Measurements from ENCODE around the gene DGCR8.

Gene DGCR8

GRCh38 chr22:20156042-20156389 lies 76.0 kb downstream of the DGCR8 start:
- Histone ChIP-seq H3K9me3 (ENCODE audit: insufficient read depth, low read depth, low read length) (no peaks in the 10 kb centered on the region), H2BK120ac (ENCODE audit: insufficient read depth, low read length, poor library complexity) (no peak overlapping the region), H3K79me1 (ENCODE audit: low read length) (no peaks in the 10 kb centered on the region), H4K8ac (ENCODE audit: low read depth, low read length) (no peak overlapping the region), H3K4me2 (ENCODE audit: low read length) (no peak overlapping the region), H2AFZ (ENCODE audit: insufficient read depth, low read length, poor library complexity) (no peak overlapping the region), H3K79me2 (ENCODE audit: control insufficient read depth, insufficient read depth, low read length, poor library complexity) (no peaks in the 10 kb centered on the region), H2AK5ac (ENCODE audit: low read length) (no peak overlapping the region), H2BK12ac (ENCODE audit: low read length) (no peak overlapping the region), H4K12ac (ENCODE audit: low read depth, low read length) (no peak overlapping the region), H3K27me3 (ENCODE audit: insufficient read depth, low read length) (no peaks in the 10 kb centered on the region), H3K36me3 (ENCODE audit: control insufficient read depth in 1 of 2, insufficient read depth in 2 of 2, low read length in 2 of 2) (no peaks in the 10 kb centered on the region), H3K14ac (ENCODE audit: low read length) (no peak overlapping the region), H3K18ac (ENCODE audit: low read length) (no peak overlapping the region), H2BK5ac (ENCODE audit: low read depth, low read length, poor library complexity) (no peak overlapping the region), H3K4me3 (ENCODE audit: low read depth, low read length) (no peak overlapping the region), H4K91ac (ENCODE audit: low read depth, low read length) (no peak overlapping the region), H3K4me1 (ENCODE audit: control insufficient read depth in 1 of 2, insufficient read depth in 2 of 2, low read length in 2 of 2) (no peaks in the 10 kb centered on the region), H3K23ac (ENCODE audit: low read length) (no peak overlapping the region), H3K27ac (ENCODE audit: low read depth, low read length) (no peak overlapping the region), H3K9ac (ENCODE audit: low read length) (no peak overlapping the region), H3K4ac (ENCODE audit: low read depth, low read length) (no peak overlapping the region)
- no peak for DNase-seq
- no CpG with 5 or more reads among the region's 7 CpGs for WGBS (ENCODE audit: extremely low coverage, insufficient coverage, insufficient read length)

GRCh38 chr22:20156611-20157429 lies 76.8 kb downstream of the DGCR8 start:
- H4K91ac ChIP-seq (ENCODE audit: low read depth, low read length) = no peak overlapping the region
- H2BK5ac ChIP-seq (ENCODE audit: low read depth, low read length, poor library complexity) = no peak overlapping the region
- H3K9me3 ChIP-seq (ENCODE audit: insufficient read depth, low read depth, low read length) = no peaks in the 10 kb centered on the region
- H4K12ac ChIP-seq (ENCODE audit: low read depth, low read length) = no peak overlapping the region
- H2AK5ac ChIP-seq (ENCODE audit: low read length) = no peak overlapping the region
- WGBS (ENCODE audit: extremely low coverage, insufficient coverage, insufficient read length) = no CpG with 5 or more reads among the region's 17 CpGs
- H2BK120ac ChIP-seq (ENCODE audit: insufficient read depth, low read length, poor library complexity) = no peak overlapping the region
- H4K8ac ChIP-seq (ENCODE audit: low read depth, low read length) = no peak overlapping the region
- no peak overlapping the region for H3K23ac ChIP-seq (ENCODE audit: low read length)
- peak; percentile 54 to 83 for DNase-seq
- H3K79me2 ChIP-seq (ENCODE audit: control insufficient read depth, insufficient read depth, low read length, poor library complexity) = no peaks in the 10 kb centered on the region
- H3K4me3 ChIP-seq (ENCODE audit: low read depth, low read length) = no peak overlapping the region
- H2AFZ ChIP-seq (ENCODE audit: insufficient read depth, low read length, poor library complexity) = no peak overlapping the region
- H3K9ac ChIP-seq (ENCODE audit: low read length) = no peak overlapping the region
- H3K79me1 ChIP-seq (ENCODE audit: low read length) = no peaks in the 10 kb centered on the region
- H3K18ac ChIP-seq (ENCODE audit: low read length) = no peak overlapping the region
- H3K14ac ChIP-seq (ENCODE audit: low read length) = no peak overlapping the region
- no peak overlapping the region for H3K4ac ChIP-seq (ENCODE audit: low read depth, low read length)
- H3K36me3 ChIP-seq (ENCODE audit: control insufficient read depth in 1 of 2, insufficient read depth in 2 of 2, low read length in 2 of 2) = no peaks in the 10 kb centered on the region
- H3K4me2 ChIP-seq (ENCODE audit: low read length) = no peak overlapping the region
- no peaks in the 10 kb centered on the region for H3K27me3 ChIP-seq (ENCODE audit: insufficient read depth, low read length)
- no peaks in the 10 kb centered on the region for H3K4me1 ChIP-seq (ENCODE audit: control insufficient read depth in 1 of 2, insufficient read depth in 2 of 2, low read length in 2 of 2)
- no peak overlapping the region for H3K27ac ChIP-seq (ENCODE audit: low read depth, low read length)
- H2BK12ac ChIP-seq (ENCODE audit: low read length) = no peak overlapping the region

- Histone ChIP-seq H3K27me3 (ENCODE audit: insufficient read depth, low read length) (no peaks in the 10 kb centered on the region), H3K14ac (ENCODE audit: low read length) (no peak overlapping the region), H2BK12ac (ENCODE audit: low read length) (no peak overlapping the region), H3K4me1 (ENCODE audit: control insufficient read depth in 1 of 2, insufficient read depth in 2 of 2, low read length in 2 of 2) (no peaks in the 10 kb centered on the region), H3K79me1 (ENCODE audit: low read length) (no peaks in the 10 kb centered on the region), H3K79me2 (ENCODE audit: control insufficient read depth, insufficient read depth, low read length, poor library complexity) (no peaks in the 10 kb centered on the region), H2AK5ac (ENCODE audit: low read length) (no peak overlapping the region), H3K36me3 (ENCODE audit: control insufficient read depth in 1 of 2, insufficient read depth in 2 of 2, low read length in 2 of 2) (no peaks in the 10 kb centered on the region), H4K12ac (ENCODE audit: low read depth, low read length) (no peak overlapping the region), H3K9me3 (ENCODE audit: insufficient read depth, low read depth, low read length) (peaks cover 2% of the 10 kb centered on the region), H4K91ac (ENCODE audit: low read depth, low read length) (no peak overlapping the region), H3K4ac (ENCODE audit: low read depth, low read length) (no peak overlapping the region), H3K27ac (ENCODE audit: low read depth, low read length) (no peak overlapping the region), H3K23ac (ENCODE audit: low read length) (no peak overlapping the region), H3K9ac (ENCODE audit: low read length) (no peak overlapping the region), H3K4me2 (ENCODE audit: low read length) (no peak overlapping the region), H2BK5ac (ENCODE audit: low read depth, low read length, poor library complexity) (no peak overlapping the region), H4K8ac (ENCODE audit: low read depth, low read length) (no peak overlapping the region), H3K18ac (ENCODE audit: low read length) (no peak overlapping the region), H2AFZ (ENCODE audit: insufficient read depth, low read length, poor library complexity) (no peak overlapping the region), H2BK120ac (ENCODE audit: insufficient read depth, low read length, poor library complexity) (no peak overlapping the region), H3K4me3 (ENCODE audit: low read depth, low read length) (no peak overlapping the region)
- no CpG with 5 or more reads among the region's 15 CpGs for WGBS (ENCODE audit: extremely low coverage, insufficient coverage, insufficient read length)
- DNase-seq = no peak
These were observed 77.6 kb downstream of the DGCR8 start for GRCh38 chr22:20157430-20158183.

- no CpG with 5 or more reads among the region's 15 CpGs for WGBS (ENCODE audit: extremely low coverage, insufficient coverage, insufficient read length)
- no peak overlapping the region for H3K9ac ChIP-seq (ENCODE audit: low read length)
- H3K27me3 ChIP-seq (ENCODE audit: insufficient read depth, low read length) = no peaks in the 10 kb centered on the region
- no peak overlapping the region for H3K4me3 ChIP-seq (ENCODE audit: low read depth, low read length)
- H2AFZ ChIP-seq (ENCODE audit: insufficient read depth, low read length, poor library complexity) = no peak overlapping the region
- no peak overlapping the region for H4K12ac ChIP-seq (ENCODE audit: low read depth, low read length)
- no peaks in the 10 kb centered on the region for H3K79me1 ChIP-seq (ENCODE audit: low read length)
- H4K8ac ChIP-seq (ENCODE audit: low read depth, low read length) = no peak overlapping the region
- no peak overlapping the region for H3K4me2 ChIP-seq (ENCODE audit: low read length)
- H2BK12ac ChIP-seq (ENCODE audit: low read length) = no peak overlapping the region
- no peak overlapping the region for H4K91ac ChIP-seq (ENCODE audit: low read depth, low read length)
- no peak overlapping the region for H2BK5ac ChIP-seq (ENCODE audit: low read depth, low read length, poor library complexity)
- H2AK5ac ChIP-seq (ENCODE audit: low read length) = no peak overlapping the region
- H3K23ac ChIP-seq (ENCODE audit: low read length) = no peak overlapping the region
- H3K9me3 ChIP-seq (ENCODE audit: insufficient read depth, low read depth, low read length) = peaks cover 2% of the 10 kb centered on the region
- no peaks in the 10 kb centered on the region for H3K36me3 ChIP-seq (ENCODE audit: control insufficient read depth in 1 of 2, insufficient read depth in 2 of 2, low read length in 2 of 2)
- H2BK120ac ChIP-seq (ENCODE audit: insufficient read depth, low read length, poor library complexity) = no peak overlapping the region
- no peaks in the 10 kb centered on the region for H3K79me2 ChIP-seq (ENCODE audit: control insufficient read depth, insufficient read depth, low read length, poor library complexity)
- no peaks in the 10 kb centered on the region for H3K4me1 ChIP-seq (ENCODE audit: control insufficient read depth in 1 of 2, insufficient read depth in 2 of 2, low read length in 2 of 2)
- no peak overlapping the region for H3K18ac ChIP-seq (ENCODE audit: low read length)
- H3K4ac ChIP-seq (ENCODE audit: low read depth, low read length) = no peak overlapping the region
- no peak for DNase-seq
- no peak overlapping the region for H3K27ac ChIP-seq (ENCODE audit: low read depth, low read length)
- no peak overlapping the region for H3K14ac ChIP-seq (ENCODE audit: low read length)
These were observed 78.5 kb downstream of the DGCR8 start for GRCh38 chr22:20158391-20159036.
